Esophagus muscularis mucosa (tissue), 4 donors: ENCODE measurements around the gene EGLN2. TPM values are rescaled to one million over a fixed set of nuclear protein-coding genes. Genes with fewer than 3 reads are reported as not detected.
"Not testable (repeated sequence)": the region's sequence is repeated elsewhere in the genome, so short reads cannot be mapped to it uniquely, and the experiment has no call there.

ENCODE experiments used
- DNase-seq: peaks from one replicate; pipeline ENCODE4 v3.0.0-alpha.2; 2017; ENCODE audit errors: extremely low spot score
- H3K27ac ChIP-seq, 4 donors: fragments of 200-600 bp; sonication (generic); replicated peaks in 1 of 4; 1 replicate in 3 of 4; 2 replicates in 1 of 4; pipeline ENCODE4 v1.5.1; 2016 to 2019; ENCODE audit warnings: mild to moderate bottlenecking in 1 of 4
- H3K27me3 ChIP-seq, 4 donors: fragments of 200-600 bp; sonication (generic); one replicate each; pipeline versions ENCODE4 v1.5.1 to v1.6.0; 2016 to 2019
- H3K36me3 ChIP-seq, 4 donors: fragments of 200-600 bp; sonication (generic); one replicate each; pipeline ENCODE4 v1.5.1; 2016 to 2019
- H3K4me1 ChIP-seq, 4 donors: fragments of 200-600 bp; sonication (generic); one replicate each; pipeline ENCODE4 v1.5.1; 2016 to 2019
- H3K4me3 ChIP-seq, 4 donors: fragments of 200-600 bp; sonication (generic); 1 replicate in 2 of 4; 2 replicates in 2 of 4; pipeline ENCODE4 v1.5.1; 2016 to 2019; ENCODE audit warnings: mild to moderate bottlenecking in 4 of 4, moderate library complexity in 1 of 4
- H3K9me3 ChIP-seq, 4 donors: fragments of 200-600 bp; sonication (generic); 1 replicate in 3 of 4; 2 replicates in 1 of 4; pipeline ENCODE4 v1.5.1; 2016 to 2019
- CTCF ChIP-seq, 3 experiments: fragments of 200-600 bp in 2 of 3; fragments of 450-650 bp in 1 of 3; sonication (generic) in 2 of 3; IDR thresholded peaks; one replicate each; pipeline ENCODE4 v1.5.1; 2017 to 2019; ENCODE audit warnings: antibody characterized with exemption in 3 of 3, mild to moderate bottlenecking in 2 of 3, moderate library complexity in 1 of 3
- EP300 ChIP-seq: sonication (generic); formaldehyde crosslinking; IDR thresholded peaks from one replicate; pipeline ENCODE4 v1.6.1; 2017; ENCODE audit warnings: antibody characterized with exemption
- POLR2A ChIP-seq: fragments of 450-650 bp; IDR thresholded peaks from one replicate; pipeline ENCODE4 v1.6.1; 2017; ENCODE audit warnings: antibody characterized with exemption, moderate library complexity, mild to moderate bottlenecking, low read depth
- POLR2AphosphoS5 ChIP-seq, 2 donors: sonication (generic); formaldehyde crosslinking; IDR thresholded peaks; one replicate each; pipeline ENCODE4 v1.6.1; 2017; ENCODE audit warnings: antibody characterized with exemption in 2 of 2
- WGBS: methylation state at CpG from one replicate; pipeline ENCODE4 v1.1.5; 2018; 5-methylcytosine and 5-hydroxymethylcytosine counted together
- intact Hi-C: fragments of 100-400 bp; cut with DNase I; formaldehyde crosslinking; loops from one replicate; pipeline ENCODE4 v1.15.1; 2023
- total RNA-seq, 4 donors: library from RNA; depleted of rRNA; stranded (reverse); fragments of >200 nt; gene quantifications; one replicate each; pipeline versions ENCODE4 v1.1.0 to v1.2.1, GENCODE V29; 2016

EGLN2 gene
- total RNA-seq, 4 donors from 2014 or later: 93.1 to 131 (median 101) TPM

- H3K4me3 ChIP-seq: no peak overlapping the region
- intact Hi-C loops: no loop called here
- DNase-seq: no peak
- H3K9me3 ChIP-seq: no peaks in the 10 kb centered on the region
- WGBS: 87% methylated on average over 7 of the region's 7 CpGs
- no peaks in the 10 kb centered on the region for H3K27me3 ChIP-seq
- no peak overlapping the region for H3K27ac ChIP-seq
- TF ChIP-seq EP300: no peak
- no peak for TF ChIP-seq CTCF (IDR thresholded peaks at IDR 0.05)
- TF ChIP-seq POLR2A: no peak
- TF ChIP-seq POLR2AphosphoS5 (IDR thresholded peaks at IDR 0.05): no peak
- H3K4me1 ChIP-seq: no peaks in the 10 kb centered on the region
- H3K36me3 ChIP-seq: peaks cover 72 to 94% (median 84%) of the 10 kb centered on the region in 4 donors
Measured at GRCh38 chr19:40763526-40763925, 35.5 kb upstream of the EGLN2 start.

GRCh38 chr19:40763963-40764362 lies 35.0 kb upstream of the EGLN2 start:
- Histone ChIP-seq H3K4me3 (no peak overlapping the region), H3K27ac (no peak overlapping the region), H3K27me3 (no peaks in the 10 kb centered on the region), H3K4me1 (no peaks in the 10 kb centered on the region), H3K36me3 (peaks cover 67 to 89% (median 80%) of the 10 kb centered on the region in 4 donors), H3K9me3 (no peaks in the 10 kb centered on the region)
- TF ChIP-seq POLR2A (no peak), CTCF (IDR thresholded peaks at IDR 0.05) (no peak)
- DNase-seq: no peak
- intact Hi-C loops: no loop called here
- 97% methylated on average over 10 of the region's 10 CpGs for WGBS

- H3K27me3 ChIP-seq, intact Hi-C loops, H3K27ac ChIP-seq, H3K9me3 ChIP-seq, DNase-seq, H3K4me1 ChIP-seq, H3K4me3 ChIP-seq: not testable (repeated sequence)
- WGBS: 95% methylated on average over 13 of the region's 13 CpGs
- H3K36me3 ChIP-seq: peaks cover 47 to 70% (median 59%) of the 10 kb centered on the region in 4 donors
Measured at GRCh38 chr19:40766385-40766784, 32.6 kb upstream of the EGLN2 start.

- TF ChIP-seq POLR2A: no peak
- TF ChIP-seq POLR2AphosphoS5 (IDR thresholded peaks at IDR 0.05): no peak
- no peak for TF ChIP-seq EP300
- no peak for TF ChIP-seq CTCF (IDR thresholded peaks at IDR 0.05)
- WGBS: 62% methylated on average over 5 of the region's 5 CpGs
- peaks cover 25 to 45% (median 34%) of the 10 kb centered on the region in 4 donors for H3K36me3 ChIP-seq
- H3K4me1 ChIP-seq: no peaks in the 10 kb centered on the region
- H3K27ac ChIP-seq: no peak overlapping the region
- H3K4me3 ChIP-seq: no peak overlapping the region
- intact Hi-C loops: no loop called here
- H3K9me3 ChIP-seq: no peaks in the 10 kb centered on the region
- DNase-seq: no peak
- no peaks in the 10 kb centered on the region for H3K27me3 ChIP-seq
Measured at GRCh38 chr19:40768869-40769268, 30.1 kb upstream of the EGLN2 start.

GRCh38 chr19:40771101-40771862 lies 27.7 kb upstream of the EGLN2 start:
- H3K9me3 ChIP-seq, intact Hi-C loops, H3K4me1 ChIP-seq, H3K27me3 ChIP-seq, H3K27ac ChIP-seq, DNase-seq, H3K4me3 ChIP-seq: not testable (repeated sequence)
- whole genome bisulfite sequencing: 96% methylated on average over 10 of the region's 10 CpGs
- H3K36me3 ChIP-seq: peaks cover 2 to 21% (median 10%) of the 10 kb centered on the region in 4 donors
